Hepatocyte (in vitro differentiated cells): ENCODE data around the gene REG3G.

ENCODE experiments used
- EZH2 ChIP-seq: fragments of 200-600 bp; sonication (generic); IDR thresholded peaks from 2 replicates; pipeline ENCODE4 v1.6.1; 2016; ENCODE audit warnings: antibody characterized with exemption, mild to moderate bottlenecking, borderline replicate concordance
- EZH2phosphoT487 ChIP-seq: fragments of 200-600 bp; sonication (generic); IDR thresholded peaks from one replicate; pipeline ENCODE4 v1.6.1; 2018; ENCODE audit warnings: antibody characterized with exemption, mild to moderate bottlenecking, low read depth, moderate library complexity; ENCODE audit not compliant: unreplicated experiment, severe bottlenecking
- TF ChIP-seq, protein P1 (sequence below): fragments of 200-600 bp; sonication (generic); IDR thresholded peaks from 2 replicates; pipeline ENCODE4 v1.5.1; 2016; ENCODE audit warnings: antibody characterized with exemption, mild to moderate bottlenecking; ENCODE audit not compliant: poor library complexity

DNA sequence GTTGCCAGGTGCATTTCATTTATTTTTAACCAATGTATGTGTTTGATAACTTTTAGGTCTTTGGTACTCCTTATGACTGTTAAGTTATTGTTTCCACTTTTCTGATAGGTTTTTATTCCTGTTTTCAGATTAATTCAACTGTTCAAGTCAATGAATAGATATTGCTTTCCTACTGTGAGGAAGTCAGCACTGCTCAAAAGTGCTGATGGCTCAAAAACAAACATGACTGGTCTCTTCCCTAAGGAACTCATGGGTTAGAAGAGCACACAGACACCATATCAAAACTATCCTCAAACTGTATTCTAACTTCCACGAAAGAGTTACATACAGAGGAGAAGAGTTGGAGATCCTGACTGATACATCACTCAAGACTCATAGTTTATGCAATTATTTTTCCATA, 39.9 kb upstream of the REG3G start:
- TF ChIP-seq, protein P1, sequence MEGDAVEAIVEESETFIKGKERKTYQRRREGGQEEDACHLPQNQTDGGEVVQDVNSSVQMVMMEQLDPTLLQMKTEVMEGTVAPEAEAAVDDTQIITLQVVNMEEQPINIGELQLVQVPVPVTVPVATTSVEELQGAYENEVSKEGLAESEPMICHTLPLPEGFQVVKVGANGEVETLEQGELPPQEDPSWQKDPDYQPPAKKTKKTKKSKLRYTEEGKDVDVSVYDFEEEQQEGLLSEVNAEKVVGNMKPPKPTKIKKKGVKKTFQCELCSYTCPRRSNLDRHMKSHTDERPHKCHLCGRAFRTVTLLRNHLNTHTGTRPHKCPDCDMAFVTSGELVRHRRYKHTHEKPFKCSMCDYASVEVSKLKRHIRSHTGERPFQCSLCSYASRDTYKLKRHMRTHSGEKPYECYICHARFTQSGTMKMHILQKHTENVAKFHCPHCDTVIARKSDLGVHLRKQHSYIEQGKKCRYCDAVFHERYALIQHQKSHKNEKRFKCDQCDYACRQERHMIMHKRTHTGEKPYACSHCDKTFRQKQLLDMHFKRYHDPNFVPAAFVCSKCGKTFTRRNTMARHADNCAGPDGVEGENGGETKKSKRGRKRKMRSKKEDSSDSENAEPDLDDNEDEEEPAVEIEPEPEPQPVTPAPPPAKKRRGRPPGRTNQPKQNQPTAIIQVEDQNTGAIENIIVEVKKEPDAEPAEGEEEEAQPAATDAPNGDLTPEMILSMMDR, result no peak
- TF ChIP-seq EZH2 (no peak), EZH2phosphoT487 (no peak)
